ENCODE results near the gene RASL10B.

- TF ChIP-seq POLR2AphosphoS5 (IDR thresholded peaks at IDR 0.05; ENCODE audit: borderline replicate concordance, low read depth, low read length) (no peak), EZH2 (IDR thresholded peaks at IDR 0.05) (no peak), FOXP2 (optimal IDR thresholded peaks at IDR 0.05; ENCODE audit: control extremely low read depth, extremely low read length, insufficient read depth) (no peak)
These were observed 21.7 kb downstream of the RASL10B start, which contains the start of gene GAS2L2 for GRCh38 chr17:35752945-35753764.

All from SK-N-MC (cell line).